ENCODE measurements around the gene SET. TPM values are rescaled to one million over a fixed set of nuclear protein-coding genes. Genes with fewer than 3 reads are reported as not detected.

The SET gene
- total RNA-seq, 4 donors from 2014 or later, result 143 to 156 (median 145) TPM

Small RNA genes within 50 kb of the gene (small RNA-seq; reads per million reads assigned to genes)
- gene RF00017 (not detected), gene RN7SL560P (not detected)

Other genes with a start within 250 kb of the SET start
- gene ODF2, start 233.2 kb upstream of the SET start, total RNA-seq, result 10 to 100 TPM; 23.2 to 32.7 (median 25.8) TPM
- 10 to 100 TPM; 24.5 to 30.4 (median 28.8) TPM for gene GLE1, start 184.5 kb upstream of the SET start, total RNA-seq
- 100 to 1,000 TPM; 491 to 540 (median 508) TPM for gene SPTAN1, start 136.6 kb upstream of the SET start, total RNA-seq
- 100 to 1,000 TPM in 3 of 4 donors, 10 to 100 TPM in 1; 53.8 to 117 (median 111) TPM for gene DYNC2I2, start 32.4 kb upstream of the SET start, total RNA-seq
- 10 to 100 TPM in 2 of 4 donors, 1 to 10 TPM in 2; 6.6 to 17.1 (median 8.9) TPM for gene PKN3, start 13.3 kb downstream of the SET start, total RNA-seq
- gene ZDHHC12, start 34.9 kb downstream of the SET start, total RNA-seq, result 10 to 100 TPM; 13.2 to 34.1 (median 25.3) TPM
- 10 to 100 TPM; 45.8 to 68.6 (median 61.3) TPM for gene ZER1, start 82.7 kb downstream of the SET start, total RNA-seq
- gene TBC1D13, start 98.0 kb downstream of the SET start, total RNA-seq, result 10 to 100 TPM; 15.1 to 23.7 (median 17.9) TPM
- 10 to 100 TPM; 22.8 to 53.1 (median 48.8) TPM for gene ENDOG, start 129.3 kb downstream of the SET start, total RNA-seq
- gene SPOUT1, start 140.6 kb downstream of the SET start, total RNA-seq, result 10 to 100 TPM; 26.4 to 71.7 (median 39.0) TPM
- gene KYAT1, start 192.7 kb downstream of the SET start, total RNA-seq, result 1 to 10 TPM; 7.4 to 9.0 (median 8.6) TPM
- gene LRRC8A, start 192.9 kb downstream of the SET start, total RNA-seq, result 10 to 100 TPM; 65.1 to 94.7 (median 81.1) TPM
- 10 to 100 TPM; 37.8 to 55.3 (median 45.8) TPM for gene PHYHD1, start 231.8 kb downstream of the SET start, total RNA-seq

All from tibial nerve (tissue), 4 donors.